ENCODE data around the gene CDK5R1. TPM values are rescaled to one million over a fixed set of nuclear protein-coding genes. Genes with fewer than 3 reads are reported as not detected.

Gene CDK5R1
- total and polyA plus RNA-seq, 2 donors (not counting 1 experiment from before 2014, with no cell fraction given) = 2.4 to 6.2 TPM

DNA sequence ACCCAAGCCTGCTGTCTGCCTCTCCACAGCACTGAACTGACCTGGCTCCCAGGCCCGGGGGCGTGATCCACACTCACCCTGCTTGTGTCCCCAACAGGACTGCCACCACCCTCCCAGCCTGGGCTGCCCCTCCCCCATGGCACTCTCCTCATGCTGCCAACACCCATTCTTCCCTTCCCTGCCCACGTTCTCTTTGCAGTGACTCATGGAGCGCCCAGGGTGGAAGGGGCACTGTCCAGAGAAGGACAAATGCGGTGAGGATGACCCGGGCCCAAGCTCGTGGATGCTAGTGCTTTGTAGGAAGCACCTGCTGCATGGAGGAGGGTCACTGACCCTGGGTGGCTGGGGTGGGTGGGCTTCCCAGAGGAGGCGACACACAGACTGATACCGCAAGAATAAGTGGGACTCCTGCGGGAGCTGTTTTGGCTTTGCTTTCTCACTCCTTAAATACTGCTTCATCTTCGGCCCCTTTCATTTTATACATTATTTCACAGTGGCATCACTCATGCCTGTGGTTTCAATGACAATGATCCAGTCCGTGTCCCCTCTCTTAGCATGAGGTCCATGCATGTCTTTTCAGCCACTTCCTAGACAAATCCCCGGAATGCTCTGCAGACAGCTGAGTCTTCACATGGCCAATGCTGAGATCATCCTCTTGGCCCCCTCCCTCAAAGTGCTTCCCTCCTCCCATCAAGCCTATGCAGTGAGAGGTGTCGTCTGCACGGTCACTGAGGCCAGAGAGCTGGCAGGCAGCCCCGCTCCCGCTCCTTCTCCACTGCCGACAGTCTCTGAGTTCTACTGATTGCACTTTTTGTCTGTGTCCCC lies 17.6 kb downstream of the CDK5R1 start:
- H3K4me2 ChIP-seq (replicated peaks; ENCODE audit: low read depth, low read length, poor library complexity, severe bottlenecking) = peak overlapping the region; percentile 70

More for the DNA sequence above, 17.6 kb downstream of the CDK5R1 start:
- no peaks in the 10 kb centered on the region for H3K27me3 Mint-ChIP-seq
- peaks cover 9% of the 10 kb centered on the region for H3K79me2 ChIP-seq (ENCODE audit: control insufficient read depth, insufficient read depth, low read length)
- H3K9ac ChIP-seq (ENCODE audit: low read length) = peak overlapping the region; percentile 44
- TF ChIP-seq, protein P1, sequence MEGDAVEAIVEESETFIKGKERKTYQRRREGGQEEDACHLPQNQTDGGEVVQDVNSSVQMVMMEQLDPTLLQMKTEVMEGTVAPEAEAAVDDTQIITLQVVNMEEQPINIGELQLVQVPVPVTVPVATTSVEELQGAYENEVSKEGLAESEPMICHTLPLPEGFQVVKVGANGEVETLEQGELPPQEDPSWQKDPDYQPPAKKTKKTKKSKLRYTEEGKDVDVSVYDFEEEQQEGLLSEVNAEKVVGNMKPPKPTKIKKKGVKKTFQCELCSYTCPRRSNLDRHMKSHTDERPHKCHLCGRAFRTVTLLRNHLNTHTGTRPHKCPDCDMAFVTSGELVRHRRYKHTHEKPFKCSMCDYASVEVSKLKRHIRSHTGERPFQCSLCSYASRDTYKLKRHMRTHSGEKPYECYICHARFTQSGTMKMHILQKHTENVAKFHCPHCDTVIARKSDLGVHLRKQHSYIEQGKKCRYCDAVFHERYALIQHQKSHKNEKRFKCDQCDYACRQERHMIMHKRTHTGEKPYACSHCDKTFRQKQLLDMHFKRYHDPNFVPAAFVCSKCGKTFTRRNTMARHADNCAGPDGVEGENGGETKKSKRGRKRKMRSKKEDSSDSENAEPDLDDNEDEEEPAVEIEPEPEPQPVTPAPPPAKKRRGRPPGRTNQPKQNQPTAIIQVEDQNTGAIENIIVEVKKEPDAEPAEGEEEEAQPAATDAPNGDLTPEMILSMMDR (IDR thresholded peaks at IDR 0.05) = no peak
- no peak for TF ChIP-seq EZH2 (IDR thresholded peaks at IDR 0.05; ENCODE audit: borderline replicate concordance, insufficient read depth, low read depth, low read length, poor library complexity, severe bottlenecking)
- H3K4me3 Mint-ChIP-seq = peak overlapping the region; percentile 81
- H3K9me3 ChIP-seq (ENCODE audit: control extremely low read depth in 1 of 3, control insufficient read depth in 2 of 3, insufficient read depth in 1 of 3, low read length in 2 of 3) = no peaks in the 10 kb centered on the region
- no peaks in the 10 kb centered on the region for H3K36me3 ChIP-seq (replicated peaks in 1 of 2; ENCODE audit: control extremely low read depth in 1 of 2, control insufficient read depth in 1 of 2, extremely low read depth in 1 of 2, insufficient read depth in 2 of 2, low read length in 1 of 2)
- H4K20me1 ChIP-seq (ENCODE audit: control insufficient read depth, insufficient read depth, low read length, poor library complexity, severe bottlenecking) = no peaks in the 10 kb centered on the region
- H3K4me1 ChIP-seq (ENCODE audit: control insufficient read depth in 2 of 2, insufficient read depth in 2 of 2, low read length in 2 of 2) = peaks cover 53 to 55% of the 10 kb centered on the region in 2 donors
- H2AFZ ChIP-seq (ENCODE audit: insufficient read depth, low read depth, low read length, poor library complexity, severe bottlenecking) = peak overlapping the region; percentile 32
- intact Hi-C loops (cut with micrococcal nuclease) = no loop called here
- H3K27me3 ChIP-seq (replicated peaks in 1 of 4; ENCODE audit: control extremely low read depth in 1 of 4, control insufficient read depth in 3 of 4, insufficient read depth in 4 of 4, low read length in 3 of 4) = no peaks in the 10 kb centered on the region
- ChIA-PET POLR2A (interaction anchor here (0.6 to 1.0 kb wide), 4 partner anchors 11 to 154 kb away, joined by 3 read pairs; no protein-coding TSS in a partner anchor), CTCF (interaction anchor here (1.3 to 1.6 kb wide), 5 partner anchors 9 to 22 kb away, joined by 3 to 7 read pairs (median 4); no protein-coding TSS in a partner anchor)
- peaks cover 55% of the 10 kb centered on the region for H3K4me1 Mint-ChIP-seq
- H3K27ac Mint-ChIP-seq = peak overlapping the region; percentile 98
- H3K4me3 ChIP-seq (ENCODE audit: control extremely low read depth in 1 of 5, extremely low read depth in 1 of 5, insufficient read depth in 1 of 5, low read depth in 2 of 5, low read length in 4 of 5) = peak overlapping the region in 2 of 5 experiments; percentile 15 to 17
- WGBS (ENCODE audit: insufficient coverage) = 85% methylated on average over 15 of the region's 18 CpGs
- no peaks in the 10 kb centered on the region for H3K9me3 Mint-ChIP-seq (ENCODE audit: insufficient read depth)
- ATAC-seq (ENCODE audit: low read depth) (no peak), DNase-seq (no peak)
- peak overlapping the region; percentile 95 for H3K27ac ChIP-seq (ENCODE audit: low read length in 2 of 2)
